ENCODE data around the gene HYI.

DNA sequence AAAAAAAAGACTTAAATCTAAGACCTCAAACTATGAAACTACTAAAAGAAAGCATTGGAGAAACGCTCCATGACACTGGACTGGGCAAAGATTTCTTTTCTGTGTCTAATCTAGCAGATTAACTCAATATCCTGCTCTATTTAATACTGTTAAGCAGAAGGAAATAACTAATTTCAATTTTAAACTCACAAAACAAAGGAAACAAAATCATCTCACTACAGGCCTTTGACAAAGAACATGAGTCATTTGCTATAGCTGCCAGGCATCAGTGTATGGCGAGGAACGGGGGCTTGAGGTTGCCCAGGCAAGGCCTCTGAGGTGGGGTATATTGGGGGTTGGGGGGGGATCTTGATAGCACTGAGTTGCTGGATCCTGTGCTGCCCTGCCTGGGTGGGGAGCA is 43.2 kb downstream of the HYI start:
- TF ChIP-seq, protein P1, sequence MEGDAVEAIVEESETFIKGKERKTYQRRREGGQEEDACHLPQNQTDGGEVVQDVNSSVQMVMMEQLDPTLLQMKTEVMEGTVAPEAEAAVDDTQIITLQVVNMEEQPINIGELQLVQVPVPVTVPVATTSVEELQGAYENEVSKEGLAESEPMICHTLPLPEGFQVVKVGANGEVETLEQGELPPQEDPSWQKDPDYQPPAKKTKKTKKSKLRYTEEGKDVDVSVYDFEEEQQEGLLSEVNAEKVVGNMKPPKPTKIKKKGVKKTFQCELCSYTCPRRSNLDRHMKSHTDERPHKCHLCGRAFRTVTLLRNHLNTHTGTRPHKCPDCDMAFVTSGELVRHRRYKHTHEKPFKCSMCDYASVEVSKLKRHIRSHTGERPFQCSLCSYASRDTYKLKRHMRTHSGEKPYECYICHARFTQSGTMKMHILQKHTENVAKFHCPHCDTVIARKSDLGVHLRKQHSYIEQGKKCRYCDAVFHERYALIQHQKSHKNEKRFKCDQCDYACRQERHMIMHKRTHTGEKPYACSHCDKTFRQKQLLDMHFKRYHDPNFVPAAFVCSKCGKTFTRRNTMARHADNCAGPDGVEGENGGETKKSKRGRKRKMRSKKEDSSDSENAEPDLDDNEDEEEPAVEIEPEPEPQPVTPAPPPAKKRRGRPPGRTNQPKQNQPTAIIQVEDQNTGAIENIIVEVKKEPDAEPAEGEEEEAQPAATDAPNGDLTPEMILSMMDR (IDR thresholded peaks at IDR 0.05) = no peak
- TF ChIP-seq POLR2A (IDR thresholded peaks at IDR 0.05) = no peak

Measured in heart left ventricle (tissue), 13 donors.